DMS153 treated with DMSO at 0.1 percent for 48 hours (cell line): ENCODE results near the gene KNTC1.
"Not testable (repeated sequence)": the region's sequence is repeated elsewhere in the genome, so short reads cannot be mapped to it uniquely, and the experiment has no call there.

ENCODE experiments used
- DNase-seq: peaks from one replicate; lab custom pipeline; 2025; ENCODE audit not compliant: unreplicated experiment; lab: John Stamatoyannopoulos, UW

KNTC1 gene

DNA sequence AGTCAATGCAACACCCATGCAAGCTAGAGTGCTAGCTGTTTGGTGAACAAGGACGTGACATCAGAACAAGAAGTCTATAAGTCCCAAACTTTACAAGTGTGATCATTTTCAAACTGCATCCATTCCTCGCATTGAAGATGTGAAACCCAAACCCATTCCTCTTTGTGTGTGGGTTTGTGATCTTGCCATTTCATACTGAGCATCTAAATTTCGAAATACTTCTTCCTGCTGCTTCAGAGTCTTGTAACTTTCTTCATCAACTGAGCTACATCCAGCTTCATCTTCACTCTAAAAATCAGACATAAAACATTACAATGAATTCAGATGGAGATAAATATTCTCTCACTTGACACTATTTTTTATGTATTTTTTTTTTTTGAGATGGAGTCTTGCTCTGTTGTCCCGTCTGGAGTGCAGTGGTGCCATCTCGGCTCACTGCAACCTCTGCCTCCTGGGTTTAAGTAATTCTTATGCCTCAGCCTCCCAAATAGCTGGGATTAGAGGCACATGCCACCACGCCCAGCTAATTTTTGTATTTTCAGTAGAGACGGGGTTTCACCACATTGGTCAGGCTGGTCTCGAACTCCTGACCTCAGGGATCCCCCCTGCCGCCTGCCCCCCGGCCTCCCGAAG lies 21.5 kb upstream of the KNTC1 start:
- no peak for DNase-seq

- no peak for DNase-seq
Observed at GRCh38 chr12:122506393-122506938, 20.6 kb upstream of the KNTC1 start.

DNA sequence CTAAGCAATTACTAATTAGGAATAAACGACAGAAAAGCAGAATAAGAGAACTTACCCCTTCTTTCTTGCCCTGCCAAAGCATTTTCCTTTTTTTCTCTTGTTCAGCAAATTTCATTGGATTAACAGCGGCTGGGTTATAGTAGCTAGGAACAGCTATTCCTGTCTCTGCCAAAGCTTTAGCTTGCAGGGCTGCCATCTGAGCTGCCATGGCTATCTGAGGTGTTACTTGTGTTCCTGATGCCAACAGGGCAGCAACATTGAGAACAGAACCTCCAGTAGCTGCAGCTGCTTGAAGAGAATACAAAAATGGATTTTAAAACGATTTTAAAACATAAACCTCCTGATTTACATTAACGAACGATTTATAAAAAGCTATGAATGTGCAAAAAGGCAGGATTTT lies 18.9 kb upstream of the KNTC1 start:
- DNase-seq = no peak

DNA sequence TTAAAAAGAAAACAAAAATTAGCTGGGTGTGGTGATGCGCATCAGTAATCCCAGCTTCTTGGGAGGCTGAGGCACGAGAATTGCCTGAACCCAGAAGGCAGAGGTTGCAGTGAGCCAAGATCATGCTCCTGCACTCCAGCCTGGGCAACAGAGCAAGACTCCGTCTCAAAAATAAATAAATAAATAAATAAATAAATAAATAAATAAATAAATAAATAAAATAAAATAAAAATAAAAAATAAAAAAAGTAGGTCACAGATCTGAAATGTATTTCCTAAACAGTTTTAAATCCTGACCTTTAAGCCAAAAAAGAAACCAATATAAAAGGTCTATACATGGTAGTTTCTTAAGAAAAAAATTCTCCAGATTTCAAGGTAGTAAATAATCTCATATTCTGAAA lies 14.0 kb upstream of the KNTC1 start:
- not testable (repeated sequence) for DNase-seq

GRCh38 chr12:122513660-122514059 lies 13.4 kb upstream of the KNTC1 start:
- DNase-seq = no peak

DNA sequence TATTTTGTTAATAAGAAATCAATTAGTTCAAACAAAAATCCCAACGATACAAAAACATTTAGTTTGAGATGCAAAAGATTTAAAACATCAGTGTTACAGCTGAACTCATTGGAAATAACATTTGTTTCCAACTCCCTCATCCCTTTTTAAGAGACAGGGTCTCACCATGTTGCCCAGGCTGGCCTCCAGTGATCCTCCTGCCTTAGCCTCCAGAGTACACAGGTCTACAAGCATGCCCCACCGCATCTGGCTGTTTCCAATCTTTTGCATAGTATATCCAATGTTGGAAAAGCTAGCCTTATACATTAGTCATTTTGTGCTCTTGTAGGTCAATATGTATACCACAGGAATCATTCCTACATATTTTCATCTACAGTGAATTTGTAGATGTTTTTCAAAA lies 11.8 kb upstream of the KNTC1 start:
- no peak for DNase-seq

DNA sequence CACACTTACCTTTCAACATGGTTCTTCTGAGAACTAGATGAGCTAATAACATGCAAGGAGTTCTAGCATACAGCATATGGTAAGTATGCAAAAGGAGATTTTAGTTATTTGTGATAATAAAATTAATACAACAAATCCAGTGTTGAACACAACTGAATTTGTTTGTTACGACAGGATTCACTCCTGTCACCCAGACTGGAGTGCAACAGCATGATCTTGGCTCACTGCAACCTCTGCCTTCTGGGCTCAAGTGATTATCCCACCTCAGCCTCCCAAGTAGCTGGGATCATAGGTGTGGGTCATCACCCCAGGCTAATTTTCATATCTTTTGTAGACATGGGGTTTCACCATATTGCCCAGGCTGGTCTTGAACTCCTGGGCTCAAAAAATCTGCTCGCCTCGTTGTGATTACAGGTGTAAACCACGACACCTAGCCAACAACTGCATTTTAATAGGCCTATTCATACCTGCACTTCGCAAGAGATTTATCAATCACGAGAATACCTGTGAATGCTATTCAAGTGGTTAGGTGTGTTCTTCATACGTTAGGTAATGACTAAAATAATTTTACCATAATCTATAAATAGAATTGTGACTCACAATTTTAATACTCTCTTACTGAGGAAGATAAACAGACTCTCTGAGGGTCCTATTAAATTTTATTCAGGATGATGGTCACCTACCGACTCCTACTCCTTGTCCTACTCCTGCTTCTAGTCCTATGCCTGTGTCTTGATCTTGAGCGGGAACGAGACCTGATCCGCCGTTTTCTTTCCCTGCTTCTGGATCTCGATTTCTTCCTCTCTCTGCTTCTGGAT lies 10.3 kb upstream of the KNTC1 start:
- DNase-seq = no peak

GRCh38 chr12:122517877-122518276 lies 9.2 kb upstream of the KNTC1 start:
- no peak for DNase-seq

GRCh38 chr12:122518908-122519307 lies 8.1 kb upstream of the KNTC1 start:
- no peak for DNase-seq

GRCh38 chr12:122519418-122519817 lies 7.6 kb upstream of the KNTC1 start:
- DNase-seq = no peak

DNA sequence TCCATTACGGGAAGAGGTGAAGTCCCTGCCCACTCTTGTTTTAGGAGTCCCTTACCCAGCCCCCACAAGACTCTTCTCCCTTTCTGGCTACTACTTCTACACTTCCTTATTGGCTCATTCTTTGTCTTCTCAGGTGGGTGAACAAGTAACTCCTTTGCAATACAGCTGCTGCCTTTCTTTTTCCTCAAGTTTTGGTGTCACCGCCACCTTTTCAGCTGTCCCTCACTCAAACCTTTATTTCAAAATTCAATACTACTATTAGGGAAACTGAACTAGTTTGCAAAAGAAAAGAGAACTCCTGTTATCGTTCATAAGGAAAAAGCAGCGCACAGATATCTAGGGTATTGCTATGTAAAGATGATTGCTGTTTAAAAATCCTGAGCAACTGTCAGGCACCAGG lies 6.4 kb upstream of the KNTC1 start:
- no peak for DNase-seq

DNA sequence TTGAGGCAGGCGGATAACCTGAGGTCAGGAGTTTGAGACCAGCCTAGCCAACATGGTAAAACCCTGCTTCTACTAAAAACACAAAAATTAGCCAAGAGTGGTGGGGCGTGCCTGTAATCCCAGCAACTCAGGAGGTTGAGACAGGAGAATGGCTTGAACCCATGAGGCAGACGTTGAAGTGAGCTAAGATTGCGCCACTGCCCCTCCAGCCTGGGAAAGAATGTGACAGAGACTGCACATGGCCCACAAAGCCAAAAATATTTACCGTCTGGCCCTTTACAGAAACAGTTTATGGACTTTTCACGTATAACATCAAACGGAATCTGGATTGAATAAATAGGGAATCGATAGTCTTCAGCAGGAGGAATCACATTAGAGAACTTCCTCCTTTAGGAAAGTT lies 3.8 kb upstream of the KNTC1 start:
- no peak for DNase-seq

DNA sequence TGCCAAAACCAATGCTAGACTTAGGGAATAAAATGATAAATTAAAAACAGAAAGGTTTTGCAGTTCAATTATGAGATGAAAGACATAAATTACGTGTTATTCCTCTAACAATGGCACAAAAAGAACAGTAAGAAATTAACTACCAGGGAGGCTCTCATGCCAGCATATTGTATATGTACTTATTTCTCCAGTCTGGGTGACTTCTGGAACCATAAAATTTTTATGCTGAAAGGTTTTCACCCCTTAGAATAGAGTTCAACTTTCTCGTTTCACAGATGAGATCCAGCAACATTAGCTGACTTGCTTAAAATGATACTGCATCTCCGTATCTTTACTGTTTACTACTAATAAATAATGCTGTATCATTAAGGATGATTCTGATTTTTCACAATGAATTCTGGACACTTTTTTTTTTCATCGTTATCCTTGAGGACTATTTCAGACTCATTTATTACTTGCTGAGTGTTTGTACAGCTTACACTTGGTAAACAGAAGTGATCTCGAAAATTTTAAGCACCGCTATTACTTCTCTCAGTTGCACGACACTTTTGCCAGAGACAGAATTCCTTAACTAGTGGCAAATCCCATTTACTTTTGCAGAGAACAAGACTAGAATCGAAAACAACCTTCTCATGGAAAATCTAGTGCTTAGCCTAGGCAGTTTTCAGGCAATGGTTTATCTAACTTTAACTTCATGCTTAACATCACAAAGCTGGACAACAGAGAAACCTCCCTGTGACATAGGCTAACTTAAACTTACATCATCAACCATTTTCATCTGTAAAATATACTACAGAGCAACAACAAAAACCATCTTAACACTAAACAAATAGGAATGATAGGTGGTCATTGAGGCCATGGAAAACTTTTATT lies 3.0 kb upstream of the KNTC1 start:
- DNase-seq = no peak

GRCh38 chr12:122527478-122527944 lies 462 bp downstream of the KNTC1 start:
- DNase-seq = no peak

DNA sequence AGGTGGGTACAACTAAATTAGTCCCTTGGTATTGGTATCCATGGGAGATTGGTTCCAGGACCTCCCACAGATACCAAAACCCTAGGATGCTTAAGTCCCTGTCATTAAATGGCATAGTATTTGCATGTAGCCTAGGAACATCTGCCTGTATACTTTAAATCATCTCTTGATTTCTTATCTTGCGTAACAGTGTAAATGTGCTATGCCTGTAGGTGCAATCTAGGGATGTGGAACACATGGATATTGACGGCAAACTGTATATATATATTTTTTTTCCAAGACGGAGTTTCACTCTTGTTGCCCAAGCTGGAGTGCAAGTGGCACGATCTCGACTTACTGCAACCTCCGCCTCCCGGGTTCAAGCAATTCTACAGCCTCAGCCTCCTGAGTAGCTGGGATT lies 1.5 kb downstream of the KNTC1 start:
- DNase-seq = no peak

- no peak for DNase-seq
Observed at GRCh38 chr12:122528992-122529391, 1.9 kb downstream of the KNTC1 start.

- no peak for DNase-seq
Observed at GRCh38 chr12:122533856-122534255, 6.8 kb downstream of the KNTC1 start.

GRCh38 chr12:122537021-122537420 lies 10.0 kb downstream of the KNTC1 start:
- no peak for DNase-seq

DNA sequence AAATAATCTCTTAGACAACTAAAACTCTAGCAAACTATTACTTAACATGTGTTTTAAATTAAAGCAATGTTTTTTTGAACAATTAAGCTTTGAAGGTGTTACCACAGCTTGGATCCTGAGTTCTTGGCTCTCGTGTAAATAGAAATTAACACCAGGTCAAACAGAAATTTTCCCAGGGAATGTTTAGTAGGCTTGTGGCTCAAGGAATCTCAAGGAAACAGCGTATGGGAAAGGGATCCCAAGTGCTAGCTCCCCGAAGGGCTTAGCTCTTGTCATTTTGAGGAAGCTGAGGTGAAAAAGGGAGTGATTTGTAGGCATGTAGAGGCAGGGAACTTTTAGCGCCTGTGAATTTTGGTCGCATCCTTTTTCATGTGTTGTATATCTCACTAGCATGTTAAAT lies 11.4 kb downstream of the KNTC1 start:
- no peak for DNase-seq

DNA sequence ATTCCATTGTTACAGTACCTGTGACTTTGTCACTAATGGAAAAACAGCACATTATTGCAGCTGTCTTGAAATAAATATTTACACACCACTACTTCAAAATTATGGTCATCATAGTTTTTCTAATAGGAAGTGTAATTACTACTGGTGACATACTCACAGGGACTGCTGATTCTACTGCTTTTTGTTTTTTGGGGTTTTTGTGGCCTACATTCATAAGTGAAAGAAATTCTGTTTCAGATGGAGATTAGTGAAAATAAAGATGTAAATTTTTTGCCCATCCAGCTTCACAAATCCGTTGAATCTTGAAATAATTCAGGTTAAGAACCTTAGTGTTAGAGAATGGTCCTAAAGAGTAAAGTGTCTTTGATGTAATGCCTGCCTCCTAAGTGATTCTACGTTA lies 17.5 kb downstream of the KNTC1 start:
- no peak for DNase-seq

DNA sequence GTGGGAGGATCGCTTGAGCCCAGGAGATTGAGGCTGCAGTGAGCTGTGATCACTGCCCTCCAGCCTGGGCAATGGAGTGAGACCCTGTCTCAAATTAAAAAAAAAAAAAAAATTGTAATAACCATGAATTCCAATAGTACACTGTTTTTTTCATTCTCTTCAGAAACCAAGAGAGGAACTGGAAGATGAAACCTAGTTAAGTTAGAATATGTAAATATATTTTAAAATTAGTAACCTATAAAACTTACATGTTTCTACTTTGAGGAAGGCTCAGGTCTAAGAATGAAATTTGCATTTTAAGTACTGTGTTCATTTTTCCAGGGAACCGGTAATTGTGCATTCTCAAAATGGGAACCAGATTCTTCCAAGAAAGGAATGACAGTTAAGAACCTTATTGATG lies 18.8 kb downstream of the KNTC1 start:
- DNase-seq = no peak
